ENCODE data around the gene RALGPS1. TPM values are rescaled to one million over a fixed set of nuclear protein-coding genes. Genes with fewer than 3 reads are reported as not detected.

RALGPS1 gene
- total and polyA plus RNA-seq, 7 donors: 3.9 to 7.7 (median 5.4) TPM

DNA sequence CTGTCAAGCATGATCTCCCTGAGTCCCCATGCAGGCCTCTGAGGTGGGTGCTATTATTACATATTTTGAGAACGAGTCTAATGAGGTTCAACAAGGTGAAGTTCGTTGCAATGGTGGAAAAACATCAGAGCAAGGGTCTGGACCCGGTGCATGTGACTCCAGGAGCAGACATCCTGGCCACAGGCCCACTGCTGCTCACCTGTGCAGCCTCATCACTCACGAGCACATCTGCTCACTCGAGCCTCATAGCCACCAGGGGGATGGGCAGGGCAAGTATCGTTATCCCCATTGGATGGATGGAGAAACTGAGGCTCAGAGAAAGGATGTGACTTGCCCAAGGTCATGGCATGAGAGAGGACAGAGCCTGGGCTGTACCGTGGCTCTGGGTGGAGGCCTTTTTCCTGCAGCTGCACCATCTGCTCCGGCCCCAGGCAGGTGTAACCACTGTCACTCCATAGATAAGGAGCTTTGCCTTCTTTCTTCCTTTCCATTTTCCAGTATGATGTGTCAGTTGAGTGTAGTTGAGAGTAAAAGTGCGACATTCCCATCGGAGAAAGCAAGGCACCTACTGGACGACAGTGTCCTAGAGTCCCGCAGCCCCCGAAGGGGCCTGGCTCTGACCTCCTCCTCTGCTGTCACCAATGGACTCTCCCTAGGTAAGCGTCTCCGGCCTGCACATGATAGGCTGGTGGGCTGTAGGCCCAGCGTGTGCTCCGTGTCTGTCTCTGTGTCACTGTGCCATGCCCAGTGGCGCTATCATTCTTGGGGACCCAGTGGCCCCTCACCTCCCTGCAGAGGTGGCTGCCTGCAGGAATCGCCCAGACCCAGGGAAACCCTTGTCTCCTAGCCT lies 281.6 kb downstream of the RALGPS1 start:
- 81 to 93% (median 84%) methylated on average over 18 to 19 of the region's 19 CpGs for WGBS, 3 donors
- H3K27ac ChIP-seq: peak overlapping the region; percentile 50
- no peaks in the 10 kb centered on the region for H3K27me3 ChIP-seq (ENCODE audit: insufficient read depth in 3 of 3, low read length in 2 of 3)
- peaks cover 44% of the 10 kb centered on the region for H3K4me1 ChIP-seq
- H3K36me3 ChIP-seq (ENCODE audit: insufficient read depth in 1 of 2, low read depth in 1 of 2): no peaks in the 10 kb centered on the region
- H3K4me3 ChIP-seq: no peak overlapping the region
- TF ChIP-seq, protein P1, sequence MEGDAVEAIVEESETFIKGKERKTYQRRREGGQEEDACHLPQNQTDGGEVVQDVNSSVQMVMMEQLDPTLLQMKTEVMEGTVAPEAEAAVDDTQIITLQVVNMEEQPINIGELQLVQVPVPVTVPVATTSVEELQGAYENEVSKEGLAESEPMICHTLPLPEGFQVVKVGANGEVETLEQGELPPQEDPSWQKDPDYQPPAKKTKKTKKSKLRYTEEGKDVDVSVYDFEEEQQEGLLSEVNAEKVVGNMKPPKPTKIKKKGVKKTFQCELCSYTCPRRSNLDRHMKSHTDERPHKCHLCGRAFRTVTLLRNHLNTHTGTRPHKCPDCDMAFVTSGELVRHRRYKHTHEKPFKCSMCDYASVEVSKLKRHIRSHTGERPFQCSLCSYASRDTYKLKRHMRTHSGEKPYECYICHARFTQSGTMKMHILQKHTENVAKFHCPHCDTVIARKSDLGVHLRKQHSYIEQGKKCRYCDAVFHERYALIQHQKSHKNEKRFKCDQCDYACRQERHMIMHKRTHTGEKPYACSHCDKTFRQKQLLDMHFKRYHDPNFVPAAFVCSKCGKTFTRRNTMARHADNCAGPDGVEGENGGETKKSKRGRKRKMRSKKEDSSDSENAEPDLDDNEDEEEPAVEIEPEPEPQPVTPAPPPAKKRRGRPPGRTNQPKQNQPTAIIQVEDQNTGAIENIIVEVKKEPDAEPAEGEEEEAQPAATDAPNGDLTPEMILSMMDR (IDR thresholded peaks at IDR 0.05): no peak
- no peaks in the 10 kb centered on the region for H3K9me3 ChIP-seq
- DNase-seq (peak in 1 of 2 donors; percentile 29), ATAC-seq (no peak)
- intact Hi-C loops (cut with DNase I): loop anchor here (2.0 to 5.0 kb wide), 3 partner anchors 35 to 229 kb away; partner anchors contain the start of gene ANGPTL2 (in 1 of the 2)

DNA sequence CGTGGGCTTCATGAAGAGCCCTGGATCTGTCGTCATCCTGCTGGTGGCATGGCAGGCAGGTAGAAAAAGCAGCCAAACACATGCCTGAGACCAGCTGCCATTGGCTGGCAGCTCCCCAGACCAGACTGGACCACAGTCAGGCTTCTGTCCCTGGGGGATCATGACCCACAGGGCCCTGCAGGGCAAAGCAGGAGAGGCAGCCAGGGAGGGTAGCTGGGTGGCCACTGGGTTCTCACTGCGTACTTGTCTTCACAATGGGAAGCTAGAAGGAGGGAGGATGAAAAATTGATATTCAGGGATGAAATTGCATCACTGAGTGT lies 282.2 kb downstream of the RALGPS1 start:
- Histone ChIP-seq H3K4me1 (peaks cover 44% of the 10 kb centered on the region), H3K27me3 (ENCODE audit: insufficient read depth in 3 of 3, low read length in 2 of 3) (no peaks in the 10 kb centered on the region), H3K36me3 (ENCODE audit: insufficient read depth in 1 of 2, low read depth in 1 of 2) (no peaks in the 10 kb centered on the region), H3K4me3 (no peak overlapping the region), H3K9me3 (no peaks in the 10 kb centered on the region), H3K27ac (peak overlapping the region; percentile 50)
- intact Hi-C loops (cut with DNase I): loop anchor here (2.0 to 5.0 kb wide), 3 partner anchors 36 to 229 kb away; partner anchors contain the start of gene ANGPTL2 (in 1 of the 2)
- WGBS, 3 donors: 18 to 24% (median 24%) methylated on average over 3 of the region's 3 CpGs
- TF ChIP-seq, protein P1 (IDR thresholded peaks at IDR 0.05): no peak
- peak in 1 of 2 donors; percentile 65 for DNase-seq
- peak in 3 of 4 donors; percentile 34 to 36 (median 35) for ATAC-seq

DNA sequence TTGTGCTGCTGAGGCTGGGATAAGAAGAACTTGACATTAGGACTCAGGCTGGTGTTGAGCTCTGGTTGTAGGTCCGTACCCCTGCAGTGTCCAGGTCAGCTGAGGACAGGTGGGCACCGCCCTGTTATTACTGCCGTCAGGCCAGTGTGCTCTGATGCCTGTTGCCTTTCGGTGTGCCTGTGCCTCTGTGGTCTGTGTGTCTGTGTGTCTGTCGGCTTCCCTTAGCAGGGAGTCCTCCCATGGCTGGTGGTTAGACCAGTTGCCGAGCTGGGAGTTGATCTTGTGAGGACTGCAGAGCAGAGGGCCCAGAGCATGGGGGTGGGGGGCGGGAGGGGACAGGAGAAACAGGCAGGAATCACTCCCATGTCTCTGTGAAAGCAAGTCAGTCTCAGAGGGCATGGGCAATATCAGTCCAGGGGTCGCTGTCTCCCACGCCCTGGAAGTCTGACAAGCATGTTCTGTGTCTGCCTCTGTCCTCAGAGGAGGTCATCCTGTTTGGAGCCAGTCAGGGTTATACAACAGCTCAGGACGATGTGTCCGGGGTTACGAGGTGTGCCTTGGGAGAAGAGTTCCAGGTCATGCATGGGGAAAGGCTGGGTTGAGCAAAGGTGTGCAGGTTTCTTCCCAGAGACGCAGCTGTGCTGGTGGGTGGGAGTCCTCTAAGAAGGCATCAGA lies 282.7 kb downstream of the RALGPS1 start:
- ATAC-seq: peak in 1 of 4 donors; percentile 3
- intact Hi-C loops (cut with DNase I): loop anchor here (2.0 to 5.0 kb wide), 3 partner anchors 37 to 230 kb away; partner anchors contain the start of gene ANGPTL2 (in 1 of the 2)
- 40 to 48% (median 47%) methylated on average over 13 of the region's 13 CpGs for WGBS, 3 donors

DNA sequence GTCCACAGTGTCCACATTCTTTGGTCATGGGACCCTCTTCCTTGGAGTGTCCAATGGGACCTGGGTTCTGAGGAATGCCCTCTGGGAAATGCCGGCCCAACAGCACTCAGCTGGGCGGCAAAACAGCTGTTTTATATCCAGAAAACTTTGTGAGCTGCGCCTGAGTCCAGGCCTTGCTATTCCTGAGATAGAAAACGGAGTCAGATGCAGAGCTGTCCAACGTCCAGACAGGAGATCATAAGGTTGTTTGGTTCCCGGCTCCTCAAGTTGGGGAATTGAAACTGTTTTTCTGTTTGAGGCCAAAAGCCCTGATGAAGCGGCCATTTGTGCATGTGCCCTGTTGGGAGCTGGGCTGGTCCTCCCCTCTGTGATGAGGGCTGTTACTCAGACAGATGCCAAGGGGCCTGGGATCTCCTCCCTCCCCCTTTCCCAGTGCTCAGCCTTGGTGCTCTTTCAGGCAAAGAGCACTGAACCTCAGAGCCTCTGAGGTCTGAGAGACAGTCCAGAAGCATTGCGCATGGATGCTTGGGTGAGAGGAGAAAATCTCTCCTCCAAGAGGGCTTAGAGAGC lies 283.4 kb downstream of the RALGPS1 start:
- peak; percentile 5 to 26 for DNase-seq
- intact Hi-C loops (cut with DNase I): loop anchor here (2.0 to 5.0 kb wide), 5 partner anchors 37 to 257 kb away; partner anchors contain the start of gene ANGPTL2 (in 1 of the 2)
- Histone ChIP-seq H3K27me3 (ENCODE audit: insufficient read depth in 3 of 3, low read length in 2 of 3) (no peaks in the 10 kb centered on the region), H3K4me3 (no peak overlapping the region), H3K4me1 (peaks cover 44% of the 10 kb centered on the region), H3K36me3 (ENCODE audit: insufficient read depth in 1 of 2, low read depth in 1 of 2) (no peaks in the 10 kb centered on the region), H3K9me3 (no peaks in the 10 kb centered on the region), H3K27ac (peak overlapping the region; percentile 23)
- TF ChIP-seq, protein P1 (IDR thresholded peaks at IDR 0.05): no peak
- ATAC-seq: no peak
- WGBS, 3 donors: 56 to 69% (median 63%) methylated on average over 8 of the region's 8 CpGs

More for the DNA sequence above, 282.7 kb downstream of the RALGPS1 start:
- no peak overlapping the region for H3K4me3 ChIP-seq
- H3K27me3 ChIP-seq (ENCODE audit: insufficient read depth in 3 of 3, low read length in 2 of 3): no peaks in the 10 kb centered on the region
- peaks cover 44% of the 10 kb centered on the region for H3K4me1 ChIP-seq
- H3K27ac ChIP-seq: peak overlapping the region; percentile 50
- no peaks in the 10 kb centered on the region for H3K9me3 ChIP-seq
- DNase-seq: peak in 1 of 2 donors; percentile 32
- H3K36me3 ChIP-seq (ENCODE audit: insufficient read depth in 1 of 2, low read depth in 1 of 2): no peaks in the 10 kb centered on the region
- TF ChIP-seq, protein P1 (IDR thresholded peaks at IDR 0.05): no peak
